DOHH2 (cell line): ENCODE results near the gene CRBN.

Experiments used
- H3F3A ChIP-seq: fragments of 200-600 bp; sonication (generic), shearing (Covaris generic); 2 replicates; pipeline ENCODE4 v1.6.0; 2016; ENCODE audit warnings: antibody characterized with exemption, mild to moderate bottlenecking; ENCODE audit not compliant: control insufficient read depth, insufficient read depth
- H3K27ac ChIP-seq: fragments of 200-600 bp; sonication (generic); 2 replicates; pipeline ENCODE4 v1.5.1; 2014; ENCODE audit warnings: low read depth, mild to moderate bottlenecking, low read length, moderate library complexity
- H3K27me3 ChIP-seq: fragments of 200-600 bp; sonication (generic); 2 replicates; pipeline ENCODE4 v1.6.1; 2014; ENCODE audit warnings: mild to moderate bottlenecking, low read length, mixed read lengths; ENCODE audit not compliant: control insufficient read depth
- H3K36me3 ChIP-seq: fragments of 200-600 bp; sonication (generic); 2 replicates; pipeline ENCODE4 v1.6.1; 2014; ENCODE audit warnings: mild to moderate bottlenecking, low read length, moderate library complexity, mixed read lengths; ENCODE audit not compliant: control insufficient read depth
- H3K4me1 ChIP-seq: fragments of 200-600 bp; sonication (generic); 2 replicates; pipeline ENCODE4 v1.6.1; 2014; ENCODE audit warnings: mild to moderate bottlenecking, low read length, mixed read lengths; ENCODE audit not compliant: control insufficient read depth
- H3K4me2 ChIP-seq: fragments of 200-600 bp; sonication (generic); 2 replicates; pipeline ENCODE4 v1.6.0; 2014; ENCODE audit warnings: mild to moderate bottlenecking, low read length, moderate library complexity
- H3K4me3 ChIP-seq: fragments of 200-600 bp; sonication (generic); 2 replicates; pipeline ENCODE4 v1.5.1; 2014; ENCODE audit warnings: mild to moderate bottlenecking, low read length, mixed read lengths
- H3K79me2 ChIP-seq: fragments of 200-600 bp; sonication (generic); 2 replicates; pipeline ENCODE4 v1.6.1; 2014; ENCODE audit warnings: mild to moderate bottlenecking, low read length, mixed read lengths; ENCODE audit not compliant: control insufficient read depth
- H3K9me2 ChIP-seq: fragments of 200-600 bp; sonication (generic); replicated peaks from 2 replicates; pipeline ENCODE4 v1.6.1; 2014; ENCODE audit warnings: mild to moderate bottlenecking, low read length, mixed read lengths; ENCODE audit not compliant: control insufficient read depth
- H3K9me3 ChIP-seq: fragments of 200-600 bp; sonication (generic); 2 replicates; pipeline ENCODE4 v1.6.1; 2014; ENCODE audit warnings: antibody characterized with exemption, low read length, mixed read lengths; ENCODE audit not compliant: control insufficient read depth, insufficient read depth
- H4K20me1 ChIP-seq: fragments of 200-600 bp; sonication (generic); 2 replicates; pipeline ENCODE4 v1.6.0; 2014; ENCODE audit warnings: low read depth, mild to moderate bottlenecking, antibody characterized with exemption, low read length, moderate library complexity; ENCODE audit not compliant: control insufficient read depth, insufficient read depth
- EZH2phosphoT487 ChIP-seq: fragments of 200-600 bp; sonication (generic); IDR thresholded peaks from 2 replicates; pipeline ENCODE4 v1.6.1; 2017; ENCODE audit warnings: borderline replicate concordance, mild to moderate bottlenecking, antibody characterized with exemption, low read length, moderate library complexity, mixed read lengths
- TF ChIP-seq, protein P1 (sequence below): fragments of 200-600 bp; sonication (generic); IDR thresholded peaks from one replicate; pipeline ENCODE4 v1.5.1; 2014; ENCODE audit warnings: antibody characterized with exemption, mild to moderate bottlenecking, low read depth, low read length; ENCODE audit not compliant: poor library complexity, severe bottlenecking

Gene CRBN

DNA sequence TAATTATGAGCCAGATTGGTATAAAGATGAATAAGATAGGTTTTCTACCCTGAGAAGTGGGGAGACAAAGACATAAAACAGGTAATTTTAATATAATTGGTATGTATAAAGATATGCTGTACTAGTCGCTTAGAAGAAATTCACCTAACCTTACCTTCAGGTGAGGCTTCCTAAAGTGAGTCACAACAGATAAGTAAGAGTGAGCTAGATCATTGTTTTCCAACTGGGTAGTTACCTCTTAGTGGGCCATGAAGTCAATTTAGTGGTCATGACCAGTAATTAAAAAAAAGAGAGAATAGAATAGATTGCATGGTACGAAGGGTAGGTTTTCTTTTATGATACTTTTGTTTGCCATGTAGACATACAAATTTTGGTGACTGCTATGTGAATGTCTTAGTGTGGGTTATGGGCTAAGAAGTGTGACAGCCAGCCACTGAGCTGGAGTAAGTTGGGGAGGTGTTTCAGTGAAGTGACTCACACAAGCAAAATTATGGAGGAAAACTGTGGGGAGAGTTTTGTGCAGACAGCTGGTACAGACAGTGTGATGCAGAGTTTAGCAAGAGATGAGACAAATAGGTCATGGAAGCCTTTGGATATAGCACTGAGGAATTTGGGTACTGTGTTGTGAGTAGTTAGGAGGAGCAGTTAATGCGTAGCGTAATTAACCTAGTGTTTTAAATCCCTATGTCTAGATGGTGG is 44.6 kb downstream of the CRBN start:
- Histone ChIP-seq H3K79me2 (peaks cover 75% of the 10 kb centered on the region), H4K20me1 (no peaks in the 10 kb centered on the region), H3K9me3 (no peaks in the 10 kb centered on the region), H3K27ac (no peak overlapping the region), H3F3A (no peaks in the 10 kb centered on the region), H3K36me3 (peaks cover 85% of the 10 kb centered on the region), H3K4me2 (no peak overlapping the region), H3K27me3 (no peaks in the 10 kb centered on the region), H3K4me3 (no peak overlapping the region), H3K9me2 (no peaks in the 10 kb centered on the region), H3K4me1 (no peaks in the 10 kb centered on the region)
- no peak for TF ChIP-seq EZH2phosphoT487
- TF ChIP-seq, protein P1, sequence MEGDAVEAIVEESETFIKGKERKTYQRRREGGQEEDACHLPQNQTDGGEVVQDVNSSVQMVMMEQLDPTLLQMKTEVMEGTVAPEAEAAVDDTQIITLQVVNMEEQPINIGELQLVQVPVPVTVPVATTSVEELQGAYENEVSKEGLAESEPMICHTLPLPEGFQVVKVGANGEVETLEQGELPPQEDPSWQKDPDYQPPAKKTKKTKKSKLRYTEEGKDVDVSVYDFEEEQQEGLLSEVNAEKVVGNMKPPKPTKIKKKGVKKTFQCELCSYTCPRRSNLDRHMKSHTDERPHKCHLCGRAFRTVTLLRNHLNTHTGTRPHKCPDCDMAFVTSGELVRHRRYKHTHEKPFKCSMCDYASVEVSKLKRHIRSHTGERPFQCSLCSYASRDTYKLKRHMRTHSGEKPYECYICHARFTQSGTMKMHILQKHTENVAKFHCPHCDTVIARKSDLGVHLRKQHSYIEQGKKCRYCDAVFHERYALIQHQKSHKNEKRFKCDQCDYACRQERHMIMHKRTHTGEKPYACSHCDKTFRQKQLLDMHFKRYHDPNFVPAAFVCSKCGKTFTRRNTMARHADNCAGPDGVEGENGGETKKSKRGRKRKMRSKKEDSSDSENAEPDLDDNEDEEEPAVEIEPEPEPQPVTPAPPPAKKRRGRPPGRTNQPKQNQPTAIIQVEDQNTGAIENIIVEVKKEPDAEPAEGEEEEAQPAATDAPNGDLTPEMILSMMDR: no peak

DNA sequence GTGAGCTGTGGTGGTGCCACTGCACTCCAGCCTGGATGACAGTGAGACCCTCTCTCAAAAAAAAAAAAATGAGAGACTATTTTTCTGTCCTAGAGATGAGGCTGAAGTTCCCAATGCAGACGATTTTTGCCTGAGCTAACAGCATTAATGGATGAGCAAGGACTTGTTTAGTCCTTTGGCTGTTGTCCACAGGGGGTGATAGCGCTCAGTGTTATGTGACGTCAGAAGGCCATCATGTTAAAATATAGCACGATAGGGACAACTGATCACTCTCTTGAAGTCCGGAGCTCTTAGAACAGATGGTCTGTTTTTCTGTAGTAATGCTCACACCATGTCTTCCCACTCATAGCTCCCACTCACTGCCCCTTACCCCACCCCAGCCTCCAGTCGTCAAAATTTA is 46.0 kb downstream of the CRBN start:
- no peak overlapping the region for H3K4me3 ChIP-seq
- peaks cover 6% of the 10 kb centered on the region for H3K4me1 ChIP-seq
- H4K20me1 ChIP-seq: no peaks in the 10 kb centered on the region
- no peaks in the 10 kb centered on the region for H3K9me3 ChIP-seq
- peaks cover 86% of the 10 kb centered on the region for H3K79me2 ChIP-seq
- H3K4me2 ChIP-seq: no peak overlapping the region
- no peak for TF ChIP-seq EZH2phosphoT487
- TF ChIP-seq, protein P1: no peak
- H3K36me3 ChIP-seq: peaks cover 85% of the 10 kb centered on the region
- H3K27me3 ChIP-seq: no peaks in the 10 kb centered on the region
- no peaks in the 10 kb centered on the region for H3F3A ChIP-seq
- no peak overlapping the region for H3K27ac ChIP-seq
- no peaks in the 10 kb centered on the region for H3K9me2 ChIP-seq

DNA sequence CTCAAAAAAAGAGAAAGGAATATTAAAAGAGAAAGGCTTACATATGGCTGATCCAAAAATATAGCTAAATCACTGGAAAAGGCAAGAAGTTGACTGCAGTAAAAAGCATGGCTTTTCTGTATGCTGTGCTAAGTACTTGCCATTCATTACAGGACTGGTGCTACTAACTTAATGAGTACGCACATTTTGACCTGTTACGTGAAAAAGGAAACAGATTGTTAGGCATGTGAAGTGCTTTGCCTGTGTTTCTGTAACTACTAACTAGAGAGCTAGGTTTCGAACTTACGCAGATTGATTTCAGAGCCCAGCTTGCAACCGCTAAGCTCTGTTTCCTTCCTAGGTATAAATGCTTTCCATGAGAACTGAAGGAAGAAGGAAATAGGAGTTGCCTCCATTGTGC is 49.9 kb downstream of the CRBN start:
- peaks cover 71% of the 10 kb centered on the region for H3K79me2 ChIP-seq

More for the DNA sequence above, 49.9 kb downstream of the CRBN start:
- H3K27me3 ChIP-seq: no peaks in the 10 kb centered on the region
- H4K20me1 ChIP-seq: no peaks in the 10 kb centered on the region
- no peak overlapping the region for H3K4me3 ChIP-seq
- peak overlapping the region; percentile 1; the same call in 1 of the 2 replicates for H3K4me2 ChIP-seq
- peaks cover 64% of the 10 kb centered on the region for H3K36me3 ChIP-seq
- H3F3A ChIP-seq: no peaks in the 10 kb centered on the region
- no peak overlapping the region for H3K27ac ChIP-seq
- no peak for TF ChIP-seq EZH2phosphoT487
- TF ChIP-seq, protein P1: no peak
- peaks cover 25% of the 10 kb centered on the region for H3K4me1 ChIP-seq
- no peaks in the 10 kb centered on the region for H3K9me3 ChIP-seq
- no peaks in the 10 kb centered on the region for H3K9me2 ChIP-seq
